Measurements from ENCODE around the gene GIMAP7.

DNA sequence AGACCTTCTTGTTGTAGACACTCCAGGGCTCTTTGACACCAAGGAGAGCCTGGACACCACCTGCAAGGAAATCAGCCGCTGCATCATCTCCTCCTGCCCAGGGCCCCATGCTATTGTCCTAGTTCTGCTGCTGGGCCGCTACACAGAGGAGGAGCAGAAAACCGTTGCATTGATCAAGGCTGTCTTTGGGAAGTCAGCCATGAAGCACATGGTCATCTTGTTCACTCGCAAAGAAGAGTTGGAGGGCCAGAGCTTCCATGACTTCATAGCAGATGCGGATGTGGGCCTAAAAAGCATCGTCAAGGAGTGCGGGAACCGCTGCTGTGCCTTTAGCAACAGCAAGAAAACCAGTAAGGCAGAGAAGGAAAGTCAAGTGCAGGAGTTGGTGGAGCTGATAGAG, 5.5 kb downstream of the GIMAP7 start:
- TF ChIP-seq, protein P1, sequence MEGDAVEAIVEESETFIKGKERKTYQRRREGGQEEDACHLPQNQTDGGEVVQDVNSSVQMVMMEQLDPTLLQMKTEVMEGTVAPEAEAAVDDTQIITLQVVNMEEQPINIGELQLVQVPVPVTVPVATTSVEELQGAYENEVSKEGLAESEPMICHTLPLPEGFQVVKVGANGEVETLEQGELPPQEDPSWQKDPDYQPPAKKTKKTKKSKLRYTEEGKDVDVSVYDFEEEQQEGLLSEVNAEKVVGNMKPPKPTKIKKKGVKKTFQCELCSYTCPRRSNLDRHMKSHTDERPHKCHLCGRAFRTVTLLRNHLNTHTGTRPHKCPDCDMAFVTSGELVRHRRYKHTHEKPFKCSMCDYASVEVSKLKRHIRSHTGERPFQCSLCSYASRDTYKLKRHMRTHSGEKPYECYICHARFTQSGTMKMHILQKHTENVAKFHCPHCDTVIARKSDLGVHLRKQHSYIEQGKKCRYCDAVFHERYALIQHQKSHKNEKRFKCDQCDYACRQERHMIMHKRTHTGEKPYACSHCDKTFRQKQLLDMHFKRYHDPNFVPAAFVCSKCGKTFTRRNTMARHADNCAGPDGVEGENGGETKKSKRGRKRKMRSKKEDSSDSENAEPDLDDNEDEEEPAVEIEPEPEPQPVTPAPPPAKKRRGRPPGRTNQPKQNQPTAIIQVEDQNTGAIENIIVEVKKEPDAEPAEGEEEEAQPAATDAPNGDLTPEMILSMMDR (IDR thresholded peaks at IDR 0.05) = no peak
- no peak for TF ChIP-seq POLR2A (IDR thresholded peaks at IDR 0.05)
